Adrenal gland (tissue), 5 donors: ENCODE results near the gene P2RX3.
"Not testable (repeated sequence)": the region's sequence is repeated elsewhere in the genome, so short reads cannot be mapped to it uniquely, and the experiment has no call there.

Experiments
- POLR2A ChIP-seq, 2 donors: fragments of 450-650 bp; IDR thresholded peaks; one replicate each; pipeline ENCODE4 v1.6.1; 2017; ENCODE audit warnings: antibody characterized with exemption in 2 of 2, mild to moderate bottlenecking in 2 of 2, moderate library complexity in 1 of 2
- TF ChIP-seq, protein P1 (sequence below), 6 experiments: fragments of 450-650 bp in 4 of 6; fragments of 200-600 bp in 2 of 6; sonication (generic) in 1 of 6; IDR thresholded peaks; 1 replicate in 5 of 6; 2 replicates in 1 of 6; pipeline versions ENCODE4 v1.5.1 to v1.8.0; 2016 to 2021; ENCODE audit warnings: antibody characterized with exemption in 6 of 6, mild to moderate bottlenecking in 2 of 6, moderate library complexity in 1 of 6
- donor health status: DM: no; HTN: no; CAD: no.

GRCh38 chr11:57403003-57403801 lies 65.0 kb downstream of the P2RX3 start:
- TF ChIP-seq, protein P1, sequence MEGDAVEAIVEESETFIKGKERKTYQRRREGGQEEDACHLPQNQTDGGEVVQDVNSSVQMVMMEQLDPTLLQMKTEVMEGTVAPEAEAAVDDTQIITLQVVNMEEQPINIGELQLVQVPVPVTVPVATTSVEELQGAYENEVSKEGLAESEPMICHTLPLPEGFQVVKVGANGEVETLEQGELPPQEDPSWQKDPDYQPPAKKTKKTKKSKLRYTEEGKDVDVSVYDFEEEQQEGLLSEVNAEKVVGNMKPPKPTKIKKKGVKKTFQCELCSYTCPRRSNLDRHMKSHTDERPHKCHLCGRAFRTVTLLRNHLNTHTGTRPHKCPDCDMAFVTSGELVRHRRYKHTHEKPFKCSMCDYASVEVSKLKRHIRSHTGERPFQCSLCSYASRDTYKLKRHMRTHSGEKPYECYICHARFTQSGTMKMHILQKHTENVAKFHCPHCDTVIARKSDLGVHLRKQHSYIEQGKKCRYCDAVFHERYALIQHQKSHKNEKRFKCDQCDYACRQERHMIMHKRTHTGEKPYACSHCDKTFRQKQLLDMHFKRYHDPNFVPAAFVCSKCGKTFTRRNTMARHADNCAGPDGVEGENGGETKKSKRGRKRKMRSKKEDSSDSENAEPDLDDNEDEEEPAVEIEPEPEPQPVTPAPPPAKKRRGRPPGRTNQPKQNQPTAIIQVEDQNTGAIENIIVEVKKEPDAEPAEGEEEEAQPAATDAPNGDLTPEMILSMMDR (IDR thresholded peaks at IDR 0.05): not testable (repeated sequence)
- TF ChIP-seq POLR2A (IDR thresholded peaks at IDR 0.05): not testable (repeated sequence)
